ENCODE data around the gene SSH3. TPM values are rescaled to one million over a fixed set of nuclear protein-coding genes. Genes with fewer than 3 reads are reported as not detected.
A peak's percentile ranks its signal among the peaks of the same experiment; 100 is the strongest.

Gene SSH3
- total RNA-seq, 4 donors from 2014 or later, result 28.2 to 51.5 (median 44.0) TPM

DNA sequence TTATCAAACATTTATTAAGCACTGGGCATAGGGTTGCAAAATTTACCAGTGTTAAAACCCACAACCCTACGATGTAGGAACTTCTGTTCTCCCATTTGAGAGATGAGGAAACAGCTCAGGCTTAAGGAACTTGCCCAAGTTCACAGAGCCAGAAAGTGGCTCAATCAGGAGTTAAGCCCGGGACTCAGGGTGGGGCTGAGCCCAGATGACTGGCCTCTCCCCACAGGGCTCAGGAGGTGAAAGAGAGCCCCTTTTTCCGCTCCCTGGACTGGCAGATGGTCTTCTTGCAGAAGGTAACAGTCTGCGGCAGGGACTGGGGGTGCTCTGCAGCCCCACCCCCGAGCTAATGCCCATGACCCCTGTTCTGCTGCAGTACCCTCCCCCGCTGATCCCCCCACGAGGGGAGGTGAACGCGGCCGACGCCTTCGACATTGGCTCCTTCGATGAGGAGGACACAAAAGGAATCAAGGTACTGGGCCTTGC lies 19.8 kb upstream of the SSH3 start:
- no peak for DNase-seq (ENCODE audit: extremely low spot score)
- Histone ChIP-seq H3K27ac (replicated peaks in 1 of 4) (peak overlapping the region; percentile 18 to 53 (median 43)), H3K9me3 (no peaks in the 10 kb centered on the region), H3K4me3 (no peak overlapping the region), H3K4me1 (peaks cover 27 to 79% (median 53%) of the 10 kb centered on the region in 4 donors), H3K36me3 (peaks cover 65 to 87% (median 81%) of the 10 kb centered on the region in 4 donors), H3K27me3 (no peaks in the 10 kb centered on the region)
- TF ChIP-seq POLR2AphosphoS5 (IDR thresholded peaks at IDR 0.05) (no peak), POLR2A (IDR thresholded peaks at IDR 0.05; ENCODE audit: low read depth) (no peak), EP300 (IDR thresholded peaks at IDR 0.05) (no peak)
- TF ChIP-seq, protein P1, sequence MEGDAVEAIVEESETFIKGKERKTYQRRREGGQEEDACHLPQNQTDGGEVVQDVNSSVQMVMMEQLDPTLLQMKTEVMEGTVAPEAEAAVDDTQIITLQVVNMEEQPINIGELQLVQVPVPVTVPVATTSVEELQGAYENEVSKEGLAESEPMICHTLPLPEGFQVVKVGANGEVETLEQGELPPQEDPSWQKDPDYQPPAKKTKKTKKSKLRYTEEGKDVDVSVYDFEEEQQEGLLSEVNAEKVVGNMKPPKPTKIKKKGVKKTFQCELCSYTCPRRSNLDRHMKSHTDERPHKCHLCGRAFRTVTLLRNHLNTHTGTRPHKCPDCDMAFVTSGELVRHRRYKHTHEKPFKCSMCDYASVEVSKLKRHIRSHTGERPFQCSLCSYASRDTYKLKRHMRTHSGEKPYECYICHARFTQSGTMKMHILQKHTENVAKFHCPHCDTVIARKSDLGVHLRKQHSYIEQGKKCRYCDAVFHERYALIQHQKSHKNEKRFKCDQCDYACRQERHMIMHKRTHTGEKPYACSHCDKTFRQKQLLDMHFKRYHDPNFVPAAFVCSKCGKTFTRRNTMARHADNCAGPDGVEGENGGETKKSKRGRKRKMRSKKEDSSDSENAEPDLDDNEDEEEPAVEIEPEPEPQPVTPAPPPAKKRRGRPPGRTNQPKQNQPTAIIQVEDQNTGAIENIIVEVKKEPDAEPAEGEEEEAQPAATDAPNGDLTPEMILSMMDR (IDR thresholded peaks at IDR 0.05), result no peak
- intact Hi-C loops (cut with DNase I), result no loop called here
- 90% methylated on average over 12 of the region's 13 CpGs for WGBS

GRCh38 chr11:67284811-67285540 lies 18.4 kb upstream of the SSH3 start:
- H3K27me3 ChIP-seq, result no peaks in the 10 kb centered on the region
- DNase-seq (ENCODE audit: extremely low spot score), result no peak
- H3K4me1 ChIP-seq, result peaks cover 27 to 72% (median 44%) of the 10 kb centered on the region in 4 donors
- peak overlapping the region in 1 of 4 donors; percentile 46 for H3K27ac ChIP-seq (replicated peaks in 1 of 4)
- intact Hi-C loops (cut with DNase I), result no loop called here
- WGBS, result 87% methylated on average over 26 of the region's 45 CpGs
- no peak overlapping the region for H3K4me3 ChIP-seq
- H3K36me3 ChIP-seq, result peaks cover 57 to 73% (median 68%) of the 10 kb centered on the region in 4 donors
- no peaks in the 10 kb centered on the region for H3K9me3 ChIP-seq
- no peak for TF ChIP-seq POLR2AphosphoS5 (IDR thresholded peaks at IDR 0.05)
- TF ChIP-seq EP300 (IDR thresholded peaks at IDR 0.05), result no peak
- no peak for TF ChIP-seq POLR2A (IDR thresholded peaks at IDR 0.05; ENCODE audit: low read depth)

DNA sequence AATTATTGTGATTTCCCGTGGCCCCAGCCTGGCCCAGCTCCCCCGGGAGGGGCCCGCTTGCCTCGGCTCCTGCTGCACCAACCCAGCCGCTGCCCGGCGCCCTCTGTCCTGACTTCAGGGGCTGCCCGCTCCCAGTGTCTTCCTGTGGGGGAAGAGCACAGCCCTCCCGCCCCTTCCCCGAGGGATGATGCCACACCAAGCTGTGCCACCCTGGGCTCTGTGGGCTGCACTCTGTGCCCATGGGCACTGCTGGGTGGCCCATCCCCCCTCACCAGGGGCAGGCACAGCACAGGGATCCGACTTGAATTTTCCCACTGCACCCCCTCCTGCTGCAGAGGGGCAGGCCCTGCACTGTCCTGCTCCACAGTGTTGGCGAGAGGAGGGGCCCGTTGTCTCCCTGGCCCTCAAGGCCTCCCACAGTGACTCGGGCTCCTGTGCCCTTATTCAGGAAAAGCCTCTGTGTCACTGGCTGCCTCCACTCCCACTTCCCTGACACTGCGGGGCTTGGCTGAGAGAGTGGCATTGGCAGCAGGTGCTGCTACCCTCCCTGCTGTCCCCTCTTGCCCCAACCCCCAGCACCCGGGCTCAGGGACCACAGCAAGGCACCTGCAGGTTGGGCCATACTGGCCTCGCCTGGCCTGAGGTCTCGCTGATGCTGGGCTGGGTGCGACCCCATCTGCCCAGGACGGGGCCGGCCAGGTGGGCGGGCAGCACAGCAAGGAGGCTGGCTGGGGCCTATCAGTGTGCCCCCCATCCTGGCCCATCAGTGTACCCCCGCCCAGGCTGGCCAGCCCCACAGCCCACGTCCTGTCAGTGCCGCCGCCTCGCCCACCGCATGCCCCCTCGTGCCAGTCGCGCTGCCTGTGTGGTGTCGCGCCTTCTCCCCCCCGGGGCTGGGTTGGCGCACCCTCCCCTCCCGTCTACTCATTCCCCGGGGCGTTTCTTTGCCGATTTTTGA lies 17.5 kb upstream of the SSH3 start:
- 73% methylated on average over 26 of the region's 39 CpGs for WGBS
- Histone ChIP-seq H3K4me3 (no peak overlapping the region), H3K9me3 (no peaks in the 10 kb centered on the region), H3K27ac (replicated peaks in 1 of 4) (peak overlapping the region; percentile 88 to 98 (median 93)), H3K27me3 (no peaks in the 10 kb centered on the region), H3K36me3 (peaks cover 49 to 70% (median 64%) of the 10 kb centered on the region in 4 donors), H3K4me1 (peaks cover 35 to 72% (median 46%) of the 10 kb centered on the region in 4 donors)
- no peak for TF ChIP-seq POLR2AphosphoS5 (IDR thresholded peaks at IDR 0.05)
- intact Hi-C loops (cut with DNase I), result no loop called here
- no peak for DNase-seq (ENCODE audit: extremely low spot score)

- no peaks in the 10 kb centered on the region for H3K27me3 ChIP-seq
- no peak overlapping the region for H3K4me3 ChIP-seq
- H3K4me1 ChIP-seq, result peaks cover 36 to 79% (median 54%) of the 10 kb centered on the region in 4 donors
- H3K36me3 ChIP-seq, result peaks cover 39 to 69% (median 62%) of the 10 kb centered on the region in 4 donors
- intact Hi-C loops (cut with DNase I), result no loop called here
- TF ChIP-seq, protein P1 (IDR thresholded peaks at IDR 0.05), result no peak
- TF ChIP-seq EP300 (IDR thresholded peaks at IDR 0.05), result no peak
- peak in 1 of 2 donors; percentile 11 for TF ChIP-seq POLR2AphosphoS5 (IDR thresholded peaks at IDR 0.05)
- H3K9me3 ChIP-seq, result no peaks in the 10 kb centered on the region
- peak overlapping the region; percentile 88 to 98 (median 93) for H3K27ac ChIP-seq (replicated peaks in 1 of 4)
- WGBS, result 69% methylated on average over 8 of the region's 8 CpGs
- no peak for DNase-seq (ENCODE audit: extremely low spot score)
These were observed 16.6 kb upstream of the SSH3 start for GRCh38 chr11:67286621-67287333.
